Fibroblast of lung (primary cell): ENCODE results near the gene SMC5. TPM values are rescaled to one million over a fixed set of nuclear protein-coding genes. Genes with fewer than 3 reads are reported as not detected.

ENCODE experiments used
- DNase-seq, 2 donors: peaks; one replicate each; pipeline versions ENCODE4 v3.0.0 to v3.0.0-alpha.2; 2010; ENCODE audit warnings: low read depth in 2 of 2
- H2AFZ ChIP-seq: 2 replicates; pipeline ENCODE4 v1.5.1; 2012; ENCODE audit warnings: low read length, control low read depth, inconsistent platforms
- H3K27ac ChIP-seq: 2 replicates; pipeline ENCODE4 v1.5.1; 2011; ENCODE audit warnings: low read length, control low read depth; ENCODE audit not compliant: insufficient read depth
- H3K27me3 ChIP-seq: 2 replicates; pipeline ENCODE4 v1.5.1; 2011; ENCODE audit warnings: mild to moderate bottlenecking, low read length; ENCODE audit not compliant: control insufficient read depth, insufficient read depth
- H3K36me3 ChIP-seq: 2 replicates; pipeline ENCODE4 v1.5.1; 2011; ENCODE audit warnings: low read length; ENCODE audit not compliant: control insufficient read depth, insufficient read depth
- H3K4me1 ChIP-seq: 2 replicates; pipeline ENCODE4 v1.5.1; 2011; ENCODE audit warnings: low read length; ENCODE audit not compliant: control insufficient read depth, insufficient read depth; ENCODE audit errors: extremely low read depth
- H3K4me2 ChIP-seq: 2 replicates; pipeline ENCODE4 v1.5.1; 2011; ENCODE audit warnings: low read length, control low read depth; ENCODE audit not compliant: insufficient read depth; ENCODE audit errors: extremely low read depth
- H3K4me3 ChIP-seq, 4 experiments: fragments of 200-600 bp in 1 of 4; sonication (generic) in 1 of 4; replicated peaks in 1 of 4; 2 replicates each; pipeline ENCODE4 v1.5.1; 2011 to 2016; ENCODE audit warnings: low read length in 4 of 4, low read depth in 3 of 4, mild to moderate bottlenecking in 3 of 4, control low read depth in 2 of 4, inconsistent platforms in 1 of 4, mixed read lengths in 1 of 4; ENCODE audit not compliant: insufficient read depth in 1 of 4; ENCODE audit errors: control extremely low read depth in 1 of 4
- H3K79me2 ChIP-seq: 2 replicates; pipeline ENCODE4 v1.5.1; 2012; ENCODE audit warnings: mild to moderate bottlenecking, low read length, inconsistent platforms; ENCODE audit not compliant: control insufficient read depth, insufficient read depth
- H3K9ac ChIP-seq: 2 replicates; pipeline ENCODE4 v1.5.1; 2011; ENCODE audit warnings: mild to moderate bottlenecking, low read length, control low read depth; ENCODE audit not compliant: insufficient read depth
- H3K9me3 ChIP-seq: 2 replicates; pipeline ENCODE4 v1.5.1; 2012; ENCODE audit warnings: low read depth, low read length; ENCODE audit not compliant: control insufficient read depth, insufficient read depth
- H4K20me1 ChIP-seq: 2 replicates; pipeline ENCODE4 v1.5.1; 2011; ENCODE audit warnings: low read length; ENCODE audit not compliant: control insufficient read depth, insufficient read depth; ENCODE audit errors: extremely low read depth
- CTCF ChIP-seq, 2 donors: IDR thresholded peaks in 1 of 2; conservative IDR thresholded peaks in 1 of 2; 1 replicate in 1 of 2; 2 replicates in 1 of 2; pipeline ENCODE4 v1.5.1; 2011 to 2012; ENCODE audit warnings: low read length in 2 of 2, control low read depth in 1 of 2, inconsistent platforms in 1 of 2, low read depth in 1 of 2, mild to moderate bottlenecking in 1 of 2
- EZH2 ChIP-seq: IDR thresholded peaks from 2 replicates; pipeline ENCODE4 v1.5.1; 2012; ENCODE audit warnings: low read length, control low read depth, mild to moderate bottlenecking; ENCODE audit errors: missing control alignments
- polyA plus RNA-seq, 2 donors: library from polyadenylated mRNA; depleted of rRNA in 1 of 2; stranded (reverse) in 1 of 2; unstranded in 1 of 2; fragments of >200 nt; gene quantifications; 2 replicates each; pipeline ENCODE4 v1.2.1, GENCODE V29; 2011 to 2012; ENCODE audit warnings: missing spikeins in 1 of 2
- total RNA-seq: library from RNA; depleted of rRNA; stranded (reverse); fragments of >200 nt; gene quantifications from 2 replicates; pipeline ENCODE4 v1.2.1, GENCODE V29; 2014

SMC5 gene
- total and polyA plus RNA-seq, 2 donors (not counting 1 experiment from before 2014, with no cell fraction given) = 21.6 to 29.2 TPM

GRCh38 chr9:70363760-70364159 is 105.0 kb downstream of the SMC5 start:
- H3K9ac ChIP-seq = no peak overlapping the region
- TF ChIP-seq EZH2 (no peak), CTCF (conservative IDR thresholded peaks at IDR 0.05 in 1 of 2, IDR thresholded peaks at IDR 0.05 in 1 of 2; ENCODE audit: low read depth in 1 of 2, low read length in 2 of 2) (no peak)

GRCh38 chr9:70367305-70367930 is 108.6 kb downstream of the SMC5 start:
- Histone ChIP-seq H3K27me3 (no peaks in the 10 kb centered on the region), H3K9me3 (no peaks in the 10 kb centered on the region), H3K4me1 (no peaks in the 10 kb centered on the region), H3K4me3 (no peak overlapping the region), H4K20me1 (no peaks in the 10 kb centered on the region), H3K79me2 (no peaks in the 10 kb centered on the region), H2AFZ (no peak overlapping the region), H3K27ac (no peak overlapping the region), H3K9ac (no peak overlapping the region), H3K36me3 (no peaks in the 10 kb centered on the region), H3K4me2 (no peak overlapping the region)
- TF ChIP-seq CTCF (conservative IDR thresholded peaks at IDR 0.05 in 1 of 2, IDR thresholded peaks at IDR 0.05 in 1 of 2; ENCODE audit: low read depth in 1 of 2, low read length in 2 of 2) = no peak
- TF ChIP-seq EZH2 = no peak
- DNase-seq = no peak

More at GRCh38 chr9:70363760-70364159, 105.0 kb downstream of the SMC5 start:
- H3K4me3 ChIP-seq = no peak overlapping the region
- no peak overlapping the region for H3K27ac ChIP-seq
- H3K4me1 ChIP-seq = no peaks in the 10 kb centered on the region
- no peaks in the 10 kb centered on the region for H4K20me1 ChIP-seq
- H3K79me2 ChIP-seq = no peaks in the 10 kb centered on the region
- H3K4me2 ChIP-seq = no peak overlapping the region
- no peak for DNase-seq
- no peaks in the 10 kb centered on the region for H3K36me3 ChIP-seq
- H3K9me3 ChIP-seq = no peaks in the 10 kb centered on the region
- no peaks in the 10 kb centered on the region for H3K27me3 ChIP-seq
- no peak overlapping the region for H2AFZ ChIP-seq

GRCh38 chr9:70374962-70375618 is 116.3 kb downstream of the SMC5 start:
- H3K4me3 ChIP-seq = no peak overlapping the region
- H3K9me3 ChIP-seq = no peaks in the 10 kb centered on the region
- H3K4me1 ChIP-seq = no peaks in the 10 kb centered on the region
- DNase-seq = no peak
- TF ChIP-seq CTCF (conservative IDR thresholded peaks at IDR 0.05 in 1 of 2, IDR thresholded peaks at IDR 0.05 in 1 of 2; ENCODE audit: low read depth in 1 of 2, low read length in 2 of 2) (no peak), EZH2 (no peak)
- H3K36me3 ChIP-seq = no peaks in the 10 kb centered on the region
- H3K9ac ChIP-seq = no peak overlapping the region
- no peak overlapping the region for H3K4me2 ChIP-seq
- no peaks in the 10 kb centered on the region for H4K20me1 ChIP-seq
- H3K27ac ChIP-seq = no peak overlapping the region
- no peaks in the 10 kb centered on the region for H3K79me2 ChIP-seq
- no peaks in the 10 kb centered on the region for H3K27me3 ChIP-seq
- H2AFZ ChIP-seq = no peak overlapping the region
